HEK293 (cell line): ENCODE data around the gene BOD1L2.

Experiments
- CTCF ChIA-PET: fragments of 350-600 bp; formaldehyde crosslinking; extraction: SDS; loops from one replicate; lab custom pipeline; 2021; ENCODE audit warnings: antibody characterized with exemption; lab: Yijun Ruan, JAX
- POLR2A ChIA-PET: fragments of 300-600 bp; formaldehyde crosslinking; extraction: SDS; loops from one replicate; lab custom pipeline; 2020; ENCODE audit warnings: antibody characterized with exemption, inconsistent platforms; lab: Yijun Ruan, JAX
- H3K27ac ChIP-seq: fragments of 200-500 bp; sonication (Bioruptor generic); 2 replicates; pipeline ENCODE4 v1.5.1; 2014; ENCODE audit warnings: low read depth, low read length, control low read depth, inconsistent platforms; ENCODE audit errors: extremely low read depth
- H3K36me3 ChIP-seq, 2 experiments: fragments of 200-500 bp in 1 of 2; sonication (Bioruptor generic) in 1 of 2; 1 replicate in 1 of 2; 2 replicates in 1 of 2; pipeline ENCODE4 v1.5.1; 2014 to 2017; ENCODE audit warnings: inconsistent platforms in 2 of 2, low read length in 2 of 2; ENCODE audit not compliant: control insufficient read depth in 2 of 2, insufficient read depth in 1 of 2
- H3K4me1 ChIP-seq: fragments of 200-500 bp; sonication (Bioruptor generic); 2 replicates; pipeline ENCODE4 v1.5.1; 2014; ENCODE audit warnings: mild to moderate bottlenecking, low read length, inconsistent platforms; ENCODE audit not compliant: control insufficient read depth, insufficient read depth
- H3K4me3 ChIP-seq: 2 replicates; pipeline ENCODE4 v1.5.1; 2011; ENCODE audit warnings: low read depth, mild to moderate bottlenecking, control low read depth, low read length, moderate library complexity
- H3K9me3 ChIP-seq: fragments of 200-500 bp; sonication (Bioruptor generic); 2 replicates; pipeline ENCODE4 v1.5.1; 2014; ENCODE audit warnings: low read depth, low read length, inconsistent platforms; ENCODE audit not compliant: control insufficient read depth, insufficient read depth
- FEZF1 ChIP-seq: fragments of 450-650 bp; formaldehyde crosslinking; IDR thresholded peaks from 2 replicates; pipeline ENCODE4 v1.5.1; 2016; ENCODE audit warnings: missing biosample characterization, missing genetic modification characterization
- GLI4 ChIP-seq: fragments of 450-650 bp; formaldehyde crosslinking; IDR thresholded peaks from 2 replicates; pipeline ENCODE4 v1.5.1; 2016; ENCODE audit warnings: missing biosample characterization, missing genetic modification characterization
- KLF16 ChIP-seq: fragments of 450-650 bp; formaldehyde crosslinking; IDR thresholded peaks from 2 replicates; pipeline ENCODE4 v1.5.1; 2017; ENCODE audit warnings: missing biosample characterization, missing genetic modification characterization
- SETDB1 ChIP-seq: IDR thresholded peaks from one replicate; pipeline ENCODE4 v1.6.1; 2017; ENCODE audit warnings: mild to moderate bottlenecking, low read length, moderate library complexity, mixed read lengths; ENCODE audit not compliant: insufficient read length
- TCF7L2 ChIP-seq: IDR thresholded peaks from 2 replicates; pipeline ENCODE4 v1.6.1; 2011; ENCODE audit warnings: low read depth, mild to moderate bottlenecking, inconsistent platforms, low read length, moderate library complexity, borderline replicate concordance
- ZBTB48 ChIP-seq: fragments of 450-650 bp; formaldehyde crosslinking; IDR thresholded peaks from 2 replicates; pipeline ENCODE4 v1.5.1; 2016; ENCODE audit warnings: missing biosample characterization, missing genetic modification characterization
- ZFP41 ChIP-seq: fragments of 450-650 bp; formaldehyde crosslinking; IDR thresholded peaks from 2 replicates; pipeline ENCODE4 v1.5.1; 2016; ENCODE audit warnings: missing biosample characterization, missing genetic modification characterization, borderline replicate concordance
- ZNF140 ChIP-seq: fragments of 450-650 bp; formaldehyde crosslinking; IDR thresholded peaks from 2 replicates; pipeline ENCODE4 v1.5.1; 2016; ENCODE audit warnings: missing biosample characterization, missing genetic modification characterization
- ZNF146 ChIP-seq: fragments of 450-650 bp; formaldehyde crosslinking; IDR thresholded peaks from 2 replicates; pipeline ENCODE4 v1.5.1; 2016; ENCODE audit warnings: missing biosample characterization, missing genetic modification characterization
- ZNF202 ChIP-seq: fragments of 450-650 bp; formaldehyde crosslinking; IDR thresholded peaks from 2 replicates; pipeline ENCODE4 v1.5.1; 2016; ENCODE audit warnings: missing biosample characterization, missing genetic modification characterization, borderline replicate concordance
- ZNF501 ChIP-seq: fragments of 450-650 bp; formaldehyde crosslinking; IDR thresholded peaks from 2 replicates; pipeline ENCODE4 v1.5.1; 2016; ENCODE audit warnings: missing biosample characterization, missing genetic modification characterization
- ZNF610 ChIP-seq: fragments of 450-650 bp; formaldehyde crosslinking; IDR thresholded peaks from 2 replicates; pipeline ENCODE4 v1.5.1; 2016; ENCODE audit warnings: missing biosample characterization, missing genetic modification characterization, borderline replicate concordance
- ZNF658 ChIP-seq: fragments of 450-650 bp; formaldehyde crosslinking; IDR thresholded peaks from 2 replicates; pipeline ENCODE4; 2016; ENCODE audit warnings: missing biosample characterization, missing genetic modification characterization
- TF ChIP-seq, protein P1 (sequence below): fragments of 450-650 bp; formaldehyde crosslinking; IDR thresholded peaks from 2 replicates; pipeline ENCODE4 v1.5.0; 2017; ENCODE audit warnings: missing biosample characterization, missing genetic modification characterization, borderline replicate concordance
- TF ChIP-seq, protein P2 (sequence below): fragments of 450-650 bp; formaldehyde crosslinking; conservative IDR thresholded peaks from 2 replicates; pipeline ENCODE4 v1.5.1; 2016; ENCODE audit warnings: low read depth, missing biosample characterization, missing genetic modification characterization
- TF ChIP-seq, protein P3 (sequence below): fragments of 450-650 bp; formaldehyde crosslinking; IDR thresholded peaks from 2 replicates; pipeline ENCODE4 v1.5.1; 2016; ENCODE audit warnings: missing biosample characterization, missing genetic modification characterization
- TF ChIP-seq, protein P4 (sequence below): fragments of 450-650 bp; formaldehyde crosslinking; IDR thresholded peaks from 2 replicates; pipeline ENCODE4 v1.5.1; 2016; ENCODE audit warnings: missing biosample characterization, missing genetic modification characterization
- TF ChIP-seq, protein P5 (sequence below): fragments of 450-650 bp; formaldehyde crosslinking; IDR thresholded peaks from 2 replicates; pipeline ENCODE4 v1.5.1; 2016; ENCODE audit warnings: missing biosample characterization, missing genetic modification characterization
- TF ChIP-seq, protein P6 (sequence below): fragments of 450-650 bp; formaldehyde crosslinking; IDR thresholded peaks from 2 replicates; pipeline ENCODE4; 2016; ENCODE audit warnings: missing biosample characterization, missing genetic modification characterization

Gene BOD1L2

DNA sequence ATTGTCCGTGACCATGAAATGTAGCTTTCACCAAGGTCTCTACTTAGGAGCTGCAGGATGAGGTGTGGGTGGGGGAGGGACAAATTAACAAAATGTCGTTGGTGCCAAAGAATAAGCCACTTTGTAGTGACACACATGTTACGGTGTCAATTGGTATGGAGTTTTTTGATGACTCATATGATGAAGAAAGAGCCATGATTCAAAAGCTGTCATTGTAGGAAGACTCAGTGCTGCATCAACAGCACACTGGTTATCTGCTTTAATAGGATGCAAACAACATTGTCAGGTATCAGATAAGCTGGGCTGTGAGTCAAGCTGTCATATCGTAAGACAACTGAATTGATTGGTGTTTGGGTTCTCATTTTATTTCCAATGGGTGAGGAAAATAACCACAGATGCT is 36.6 kb upstream of the BOD1L2 start:
- ChIA-PET POLR2A (no interaction called here), CTCF (no interaction called here)
- no peak overlapping the region for H3K4me3 ChIP-seq
- no peak overlapping the region for H3K27ac ChIP-seq
- no peaks in the 10 kb centered on the region for H3K9me3 ChIP-seq
- no peaks in the 10 kb centered on the region for H3K36me3 ChIP-seq
- no peak for TF ChIP-seq ZNF146
- TF ChIP-seq ZBTB48 (tag by site-specific recombination), result no peak
- H3K4me1 ChIP-seq, result no peaks in the 10 kb centered on the region

DNA sequence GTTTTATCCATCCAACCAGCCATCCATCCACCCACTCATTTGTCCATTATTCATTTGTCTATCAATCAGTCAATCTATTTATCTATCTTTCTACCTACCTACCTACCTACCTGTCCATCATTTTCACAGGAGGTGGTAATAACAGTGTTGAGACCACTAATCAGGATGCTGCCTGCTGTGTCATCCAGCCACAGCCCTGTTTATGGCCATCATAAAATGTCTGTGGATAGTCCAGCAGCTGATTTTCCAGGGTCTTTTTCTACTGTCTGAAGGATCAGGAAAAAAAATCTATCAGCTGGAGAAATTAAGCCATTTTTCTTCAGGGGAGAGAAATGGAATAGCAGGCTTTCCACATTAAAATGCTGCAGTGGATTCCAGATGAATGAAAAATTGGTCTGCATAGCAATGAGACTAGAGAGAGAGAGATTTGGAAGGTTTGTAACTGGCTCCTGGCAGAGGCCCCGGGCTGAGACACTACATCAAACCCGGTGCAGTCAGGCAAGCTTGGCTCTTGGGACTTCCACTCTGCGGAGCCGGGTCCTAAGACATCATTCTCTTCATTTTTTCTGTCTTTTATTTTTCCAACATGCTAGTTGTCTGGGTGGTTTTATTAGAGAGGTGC is 33.0 kb upstream of the BOD1L2 start:
- ChIA-PET CTCF (interaction anchor here (0.7 kb wide), 1 partner anchor 30 kb away, joined by 3 read pairs; no protein-coding TSS in a partner anchor), POLR2A (no interaction called here)
- TF ChIP-seq, protein P1, sequence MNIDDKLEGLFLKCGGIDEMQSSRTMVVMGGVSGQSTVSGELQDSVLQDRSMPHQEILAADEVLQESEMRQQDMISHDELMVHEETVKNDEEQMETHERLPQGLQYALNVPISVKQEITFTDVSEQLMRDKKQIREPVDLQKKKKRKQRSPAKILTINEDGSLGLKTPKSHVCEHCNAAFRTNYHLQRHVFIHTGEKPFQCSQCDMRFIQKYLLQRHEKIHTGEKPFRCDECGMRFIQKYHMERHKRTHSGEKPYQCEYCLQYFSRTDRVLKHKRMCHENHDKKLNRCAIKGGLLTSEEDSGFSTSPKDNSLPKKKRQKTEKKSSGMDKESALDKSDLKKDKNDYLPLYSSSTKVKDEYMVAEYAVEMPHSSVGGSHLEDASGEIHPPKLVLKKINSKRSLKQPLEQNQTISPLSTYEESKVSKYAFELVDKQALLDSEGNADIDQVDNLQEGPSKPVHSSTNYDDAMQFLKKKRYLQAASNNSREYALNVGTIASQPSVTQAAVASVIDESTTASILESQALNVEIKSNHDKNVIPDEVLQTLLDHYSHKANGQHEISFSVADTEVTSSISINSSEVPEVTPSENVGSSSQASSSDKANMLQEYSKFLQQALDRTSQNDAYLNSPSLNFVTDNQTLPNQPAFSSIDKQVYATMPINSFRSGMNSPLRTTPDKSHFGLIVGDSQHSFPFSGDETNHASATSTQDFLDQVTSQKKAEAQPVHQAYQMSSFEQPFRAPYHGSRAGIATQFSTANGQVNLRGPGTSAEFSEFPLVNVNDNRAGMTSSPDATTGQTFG (tag by site-specific recombination), result no peak
- no peak for TF ChIP-seq ZNF610
- no peak for TF ChIP-seq ZNF140 (tag by site-specific recombination)
- TF ChIP-seq, protein P2, sequence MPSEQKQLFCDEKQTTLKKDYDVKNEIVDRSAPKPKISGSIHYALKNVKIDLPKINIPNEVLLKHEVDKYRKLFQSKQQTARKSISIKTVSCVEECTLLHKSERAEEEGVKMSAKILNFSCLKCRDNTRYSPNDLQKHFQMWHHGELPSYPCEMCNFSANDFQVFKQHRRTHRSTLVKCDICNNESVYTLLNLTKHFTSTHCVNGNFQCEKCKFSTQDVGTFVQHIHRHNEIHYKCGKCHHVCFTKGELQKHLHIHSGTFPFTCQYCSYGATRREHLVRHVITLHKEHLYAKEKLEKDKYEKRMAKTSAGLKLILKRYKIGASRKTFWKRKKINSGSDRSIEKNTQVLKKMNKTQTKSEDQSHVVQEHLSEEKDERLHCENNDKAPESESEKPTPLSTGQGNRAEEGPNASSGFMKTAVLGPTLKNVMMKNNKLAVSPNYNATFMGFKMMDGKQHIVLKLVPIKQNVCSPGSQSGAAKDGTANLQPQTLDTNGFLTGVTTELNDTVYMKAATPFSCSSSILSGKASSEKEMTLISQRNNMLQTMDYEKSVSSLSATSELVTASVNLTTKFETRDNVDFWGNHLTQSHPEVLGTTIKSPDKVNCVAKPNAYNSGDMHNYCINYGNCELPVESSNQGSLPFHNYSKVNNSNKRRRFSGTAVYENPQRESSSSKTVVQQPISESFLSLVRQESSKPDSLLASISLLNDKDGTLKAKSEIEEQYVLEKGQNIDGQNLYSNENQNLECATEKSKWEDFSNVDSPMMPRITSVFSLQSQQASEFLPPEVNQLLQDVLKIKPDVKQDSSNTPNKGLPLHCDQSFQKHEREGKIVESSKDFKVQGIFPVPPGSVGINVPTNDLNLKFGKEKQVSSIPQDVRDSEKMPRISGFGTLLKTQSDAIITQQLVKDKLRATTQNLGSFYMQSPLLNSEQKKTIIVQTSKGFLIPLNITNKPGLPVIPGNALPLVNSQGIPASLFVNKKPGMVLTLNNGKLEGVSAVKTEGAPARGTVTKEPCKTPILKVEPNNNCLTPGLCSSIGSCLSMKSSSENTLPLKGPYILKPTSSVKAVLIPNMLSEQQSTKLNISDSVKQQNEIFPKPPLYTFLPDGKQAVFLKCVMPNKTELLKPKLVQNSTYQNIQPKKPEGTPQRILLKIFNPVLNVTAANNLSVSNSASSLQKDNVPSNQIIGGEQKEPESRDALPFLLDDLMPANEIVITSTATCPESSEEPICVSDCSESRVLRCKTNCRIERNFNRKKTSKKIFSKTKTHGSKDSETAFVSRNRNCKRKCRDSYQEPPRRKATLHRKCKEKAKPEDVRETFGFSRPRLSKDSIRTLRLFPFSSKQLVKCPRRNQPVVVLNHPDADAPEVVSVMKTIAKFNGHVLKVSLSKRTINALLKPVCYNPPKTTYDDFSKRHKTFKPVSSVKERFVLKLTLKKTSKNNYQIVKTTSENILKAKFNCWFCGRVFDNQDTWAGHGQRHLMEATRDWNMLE (tag by site-specific recombination), result no peak
- TF ChIP-seq, protein P3, sequence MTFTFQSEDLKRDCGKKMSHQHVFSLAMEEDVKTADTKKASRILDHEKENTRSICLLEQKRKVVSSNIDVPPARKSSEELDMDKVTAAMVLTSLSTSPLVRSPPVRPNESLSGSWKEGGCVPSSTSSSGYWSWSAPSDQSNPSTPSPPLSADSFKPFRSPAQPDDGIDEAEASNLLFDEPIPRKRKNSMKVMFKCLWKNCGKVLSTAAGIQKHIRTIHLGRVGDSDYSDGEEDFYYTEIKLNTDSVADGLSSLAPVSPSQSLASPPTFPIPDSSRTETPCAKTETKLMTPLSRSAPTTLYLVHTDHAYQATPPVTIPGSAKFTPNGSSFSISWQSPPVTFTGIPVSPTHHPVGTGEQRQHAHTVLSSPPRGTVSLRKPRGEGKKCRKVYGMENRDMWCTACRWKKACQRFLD, result no peak
- TF ChIP-seq FEZF1 (tag by site-specific recombination), result no peak
- TF ChIP-seq TCF7L2, result no peak
- TF ChIP-seq, protein P4, sequence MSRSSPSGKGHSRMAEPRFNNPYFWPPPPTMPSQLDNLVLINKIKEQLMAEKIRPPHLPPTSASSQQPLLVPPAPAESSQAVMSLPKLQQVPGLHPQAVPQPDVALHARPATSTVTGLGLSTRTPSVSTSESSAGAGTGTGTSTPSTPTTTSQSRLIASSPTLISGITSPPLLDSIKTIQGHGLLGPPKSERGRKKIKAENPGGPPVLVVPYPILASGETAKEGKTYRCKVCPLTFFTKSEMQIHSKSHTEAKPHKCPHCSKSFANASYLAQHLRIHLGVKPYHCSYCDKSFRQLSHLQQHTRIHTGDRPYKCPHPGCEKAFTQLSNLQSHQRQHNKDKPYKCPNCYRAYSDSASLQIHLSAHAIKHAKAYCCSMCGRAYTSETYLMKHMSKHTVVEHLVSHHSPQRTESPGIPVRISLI (tag by site-specific recombination), result no peak
- TF ChIP-seq ZFP41 (tag by site-specific recombination), result no peak
- TF ChIP-seq ZNF501 (tag by site-specific recombination), result no peak
- no peak for TF ChIP-seq ZNF658
- no peak for TF ChIP-seq KLF16 (tag by site-specific recombination)
- TF ChIP-seq SETDB1, result no peak
- TF ChIP-seq, protein P5, sequence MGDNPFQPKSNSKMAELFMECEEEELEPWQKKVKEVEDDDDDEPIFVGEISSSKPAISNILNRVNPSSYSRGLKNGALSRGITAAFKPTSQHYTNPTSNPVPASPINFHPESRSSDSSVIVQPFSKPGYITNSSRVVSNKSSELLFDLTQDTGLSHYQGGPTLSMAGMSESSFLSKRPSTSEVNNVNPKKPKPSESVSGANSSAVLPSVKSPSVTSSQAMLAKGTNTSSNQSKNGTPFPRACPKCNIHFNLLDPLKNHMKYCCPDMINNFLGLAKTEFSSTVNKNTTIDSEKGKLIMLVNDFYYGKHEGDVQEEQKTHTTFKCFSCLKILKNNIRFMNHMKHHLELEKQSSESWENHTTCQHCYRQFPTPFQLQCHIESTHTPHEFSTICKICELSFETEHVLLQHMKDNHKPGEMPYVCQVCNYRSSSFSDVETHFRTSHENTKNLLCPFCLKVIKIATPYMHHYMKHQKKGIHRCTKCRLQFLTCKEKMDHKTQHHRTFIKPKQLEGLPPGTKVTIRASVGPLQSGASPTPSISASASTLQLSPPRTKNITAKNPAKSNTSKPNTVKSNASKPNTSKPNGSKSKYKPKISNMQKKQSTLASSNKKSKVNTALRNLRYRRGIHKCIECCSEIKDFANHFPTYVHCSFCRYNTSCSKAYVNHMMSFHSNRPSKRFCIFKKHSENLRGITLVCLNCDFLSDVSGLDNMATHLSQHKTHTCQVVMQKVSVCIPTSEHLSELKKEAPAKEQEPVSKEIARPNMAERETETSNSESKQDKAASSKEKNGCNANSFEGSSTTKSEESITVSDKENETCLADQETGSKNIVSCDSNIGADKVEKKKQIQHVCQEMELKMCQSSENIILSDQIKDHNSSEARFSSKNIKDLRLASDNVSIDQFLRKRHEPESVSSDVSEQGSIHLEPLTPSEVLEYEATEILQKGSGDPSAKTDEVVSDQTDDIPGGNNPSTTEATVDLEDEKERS, result no peak
- no peak for TF ChIP-seq ZNF202 (tag by site-specific recombination)
- TF ChIP-seq, protein P6, sequence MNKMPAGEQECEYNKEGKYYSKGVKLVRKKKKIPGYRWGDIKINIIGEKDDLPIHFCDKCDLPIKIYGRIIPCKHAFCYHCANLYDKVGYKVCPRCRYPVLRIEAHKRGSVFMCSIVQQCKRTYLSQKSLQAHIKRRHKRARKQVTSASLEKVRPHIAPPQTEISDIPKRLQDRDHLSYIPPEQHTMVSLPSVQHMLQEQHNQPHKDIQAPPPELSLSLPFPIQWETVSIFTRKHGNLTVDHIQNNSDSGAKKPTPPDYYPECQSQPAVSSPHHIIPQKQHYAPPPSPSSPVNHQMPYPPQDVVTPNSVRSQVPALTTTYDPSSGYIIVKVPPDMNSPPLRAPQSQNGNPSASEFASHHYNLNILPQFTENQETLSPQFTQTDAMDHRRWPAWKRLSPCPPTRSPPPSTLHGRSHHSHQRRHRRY (tag by site-specific recombination), result no peak
- no peak for TF ChIP-seq GLI4
- TF ChIP-seq, all 188 proteins: peak for 0

More for the DNA sequence above, 33.0 kb upstream of the BOD1L2 start:
- no peaks in the 10 kb centered on the region for H3K9me3 ChIP-seq
- H3K4me1 ChIP-seq, result no peaks in the 10 kb centered on the region
- H3K36me3 ChIP-seq, result no peaks in the 10 kb centered on the region
- no peak overlapping the region for H3K4me3 ChIP-seq
- H3K27ac ChIP-seq, result no peak overlapping the region
